Uterine smooth muscle cell (primary cell): ENCODE results near the gene BRD1. TPM values are rescaled to one million over a fixed set of nuclear protein-coding genes. Genes with fewer than 3 reads are reported as not detected.

Experiments used
- total RNA-seq: library from RNA; depleted of rRNA; stranded (reverse); fragments of >200 nt; gene quantifications from 2 replicates; pipeline ENCODE4 v1.2.3, GENCODE V29; 2014

The BRD1 gene
- 29.4 and 34.0 TPM in 2 replicates for total RNA-seq

DNA sequence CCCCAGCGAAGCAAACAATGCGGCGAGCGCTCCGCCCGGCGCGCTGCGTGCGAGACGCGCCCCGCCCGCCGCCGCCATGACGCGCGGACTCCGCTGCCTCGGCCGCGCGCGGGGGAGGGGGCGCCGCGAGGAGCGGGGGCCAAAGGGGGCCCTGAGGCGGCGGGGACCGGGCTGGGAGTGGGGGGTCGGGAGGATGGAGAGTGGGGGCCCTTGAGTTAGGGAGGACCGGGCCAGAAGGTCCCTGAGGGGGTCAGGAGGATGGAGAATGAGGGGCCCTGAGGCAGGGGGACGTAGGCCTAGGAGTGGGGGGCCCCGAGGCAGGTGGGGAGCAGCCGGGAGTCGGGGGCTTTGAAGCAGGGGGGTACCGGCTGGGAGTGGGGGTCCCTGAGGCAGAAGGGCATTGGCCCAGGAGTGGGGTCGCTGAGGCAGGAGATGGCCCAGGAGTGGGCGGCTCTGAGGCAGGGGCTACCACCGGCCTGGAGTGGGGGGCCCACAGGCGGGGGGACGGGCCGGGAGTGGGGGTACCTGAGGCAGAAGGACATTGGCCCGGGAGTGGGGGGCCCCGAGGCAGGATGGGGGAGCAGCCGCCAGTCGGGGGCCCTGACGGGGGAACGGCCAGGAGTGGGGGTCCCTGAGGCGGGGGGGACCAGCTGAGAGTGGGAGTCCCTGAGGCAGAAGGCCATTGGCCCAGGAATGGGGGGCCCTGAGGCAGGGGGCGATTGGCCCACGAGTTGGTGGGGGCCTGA, at the start of gene BRD1:
Gene BRD1 (minus strand): TSS at position 21 of the 746 bp plus-strand sequence. CDS start 3,556 bp downstream, outside the sequence.

DNA sequence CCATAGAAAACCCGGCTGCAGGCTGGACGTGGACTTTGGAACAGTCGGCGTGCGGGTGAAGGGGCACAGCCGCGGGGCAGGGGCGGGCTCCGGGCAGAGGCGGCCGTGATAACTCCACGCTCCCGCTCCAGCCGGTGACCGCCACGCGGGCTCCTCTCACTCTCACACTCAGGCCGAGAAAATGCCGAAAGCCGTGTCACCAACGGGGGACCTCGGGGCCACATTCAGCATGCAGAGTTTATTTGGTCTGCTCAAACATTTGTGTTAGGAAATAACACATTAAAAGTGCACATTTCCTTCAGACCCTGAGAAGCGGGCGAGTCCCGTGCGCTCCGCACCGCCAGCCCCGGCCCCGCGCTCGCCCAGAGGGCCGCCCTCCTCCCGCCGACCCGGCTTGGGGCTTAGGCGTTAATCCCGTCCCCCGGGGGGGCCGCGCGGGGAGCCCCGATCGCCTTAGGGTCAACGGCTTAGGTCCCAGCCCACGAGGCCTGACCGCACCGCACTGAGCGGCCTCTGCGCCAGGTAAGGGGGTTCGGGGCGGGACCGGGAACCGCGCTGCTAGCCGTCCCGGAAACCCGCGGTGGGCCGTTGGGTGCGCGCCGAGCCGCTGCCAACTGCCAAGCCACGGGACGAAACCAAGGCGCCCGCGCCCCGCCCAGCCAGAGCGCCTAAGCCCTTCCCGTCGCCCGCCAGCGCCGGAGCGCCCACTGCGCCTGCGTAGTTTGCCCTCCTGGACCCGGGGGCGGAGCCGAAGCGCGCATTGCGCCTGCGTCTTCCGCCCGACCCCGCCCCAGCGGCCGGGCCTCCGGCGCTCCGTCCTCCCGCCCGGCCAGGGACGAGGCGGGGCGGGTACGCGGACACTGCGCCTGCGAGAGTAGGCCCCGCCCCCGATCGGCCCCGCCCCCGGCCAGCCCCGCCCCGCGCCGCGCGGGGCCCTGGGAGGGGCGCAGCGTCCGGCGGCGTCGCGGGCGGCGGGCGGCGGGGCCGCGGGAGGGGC, 25.5 kb upstream of the BRD1 start, which contains the start of gene ZBED4:
Gene ZBED4 (plus strand): TSS at position 947 of the 997 bp plus-strand sequence. CDS start 29,819 bp downstream, outside the sequence.

Other genes with a start within 250 kb of the BRD1 start
- 10.1 and 11.2 TPM in 2 replicates for gene ZBED4, start 26.0 kb upstream of the BRD1 start, total RNA-seq
- 11.8 and 24.1 TPM in 2 replicates for gene ALG12, start 90.6 kb upstream of the BRD1 start, total RNA-seq
- 84.0 and 180 TPM in 2 replicates for gene CRELD2, start 90.8 kb upstream of the BRD1 start, total RNA-seq
- gene PIM3, start 132.9 kb upstream of the BRD1 start, total RNA-seq, result 59.5 and 60.0 TPM in 2 replicates
- not detected in 2 replicates for gene IL17REL, start 184.9 kb upstream of the BRD1 start, total RNA-seq
- not detected in 2 replicates for gene TTLL8, start 230.4 kb upstream of the BRD1 start, total RNA-seq